ENCODE data around the gene CCNK.

CCNK gene

DNA sequence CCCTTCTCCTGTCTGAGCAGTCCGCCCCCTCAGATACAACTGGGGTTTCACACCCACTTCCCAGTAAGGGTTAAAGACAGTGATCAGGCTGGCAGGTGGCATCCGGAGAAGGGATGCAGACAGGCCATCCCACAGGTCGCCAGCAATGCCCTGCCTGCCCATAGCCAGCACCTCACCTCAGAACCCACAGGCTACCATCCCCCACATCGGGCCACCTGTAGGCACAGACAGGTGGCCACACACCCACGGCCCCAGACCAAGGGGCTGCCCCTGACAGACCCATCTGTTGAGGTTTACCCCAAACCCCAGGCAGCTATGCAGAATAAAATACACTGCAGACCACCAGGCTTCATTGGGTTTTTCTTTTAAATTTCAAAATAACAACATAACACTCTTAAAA lies 57.5 kb downstream of the CCNK start:
- FAIRE-seq, result no peak

DNA sequence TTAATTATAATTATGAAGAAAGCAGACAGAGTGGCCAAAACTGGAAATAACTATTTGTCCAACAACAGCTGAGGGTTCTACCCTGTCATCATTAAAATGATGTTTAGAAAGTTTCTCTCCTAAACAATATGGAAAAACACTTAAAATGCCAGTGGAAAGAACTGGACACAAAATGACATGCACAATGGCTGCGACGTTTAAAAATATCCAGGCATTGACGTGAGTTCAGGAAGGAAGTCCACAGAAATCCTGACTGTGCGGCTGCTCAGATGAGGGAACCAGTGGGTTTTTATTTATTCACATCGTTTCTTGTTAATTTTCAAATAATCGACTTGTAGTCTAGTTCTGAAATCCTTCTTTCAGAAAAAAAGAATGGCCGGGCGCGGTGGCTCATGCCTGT lies 58.3 kb downstream of the CCNK start:
- no peak for FAIRE-seq

DNA sequence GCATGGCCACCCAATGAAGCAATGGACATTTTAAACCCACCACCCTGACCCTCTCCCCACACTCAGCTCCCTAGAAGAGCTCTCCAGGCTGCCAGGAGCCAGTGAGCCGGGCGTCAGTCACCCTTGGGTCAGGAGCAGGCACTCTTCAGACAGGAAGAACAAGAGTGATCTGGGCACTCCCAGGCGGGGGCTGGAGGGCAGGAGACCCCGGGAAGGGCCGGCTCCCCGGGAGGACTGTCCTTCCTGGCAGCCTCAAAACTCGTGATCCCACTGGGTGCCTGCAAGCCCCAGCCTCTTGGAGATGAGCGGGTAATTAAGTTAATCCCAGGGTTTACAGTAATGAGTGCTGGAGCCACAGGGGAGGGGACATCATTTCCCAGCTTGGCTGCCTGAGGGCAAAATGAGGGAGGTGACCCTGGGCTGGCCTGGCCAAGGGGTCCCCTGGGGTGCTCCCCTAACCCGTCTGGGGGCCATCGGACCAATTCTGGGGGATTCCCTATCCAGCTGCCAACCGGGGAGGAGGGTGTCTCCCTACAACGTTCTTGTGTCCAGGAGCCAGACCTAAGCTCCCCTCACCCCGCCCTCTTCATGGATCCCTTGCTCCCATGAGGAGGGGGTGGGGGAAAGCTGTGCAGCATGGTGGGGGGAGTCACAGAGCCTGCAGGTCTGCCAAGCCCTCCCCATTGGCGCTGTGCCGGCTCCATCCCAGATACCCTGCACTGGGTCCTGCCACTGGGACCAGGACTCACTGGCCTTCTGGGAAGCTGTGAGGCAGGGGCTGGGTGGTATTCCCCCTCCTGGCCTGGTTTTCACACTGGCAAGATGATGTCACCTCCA lies 59.2 kb downstream of the CCNK start:
- FAIRE-seq, result no peak

DNA sequence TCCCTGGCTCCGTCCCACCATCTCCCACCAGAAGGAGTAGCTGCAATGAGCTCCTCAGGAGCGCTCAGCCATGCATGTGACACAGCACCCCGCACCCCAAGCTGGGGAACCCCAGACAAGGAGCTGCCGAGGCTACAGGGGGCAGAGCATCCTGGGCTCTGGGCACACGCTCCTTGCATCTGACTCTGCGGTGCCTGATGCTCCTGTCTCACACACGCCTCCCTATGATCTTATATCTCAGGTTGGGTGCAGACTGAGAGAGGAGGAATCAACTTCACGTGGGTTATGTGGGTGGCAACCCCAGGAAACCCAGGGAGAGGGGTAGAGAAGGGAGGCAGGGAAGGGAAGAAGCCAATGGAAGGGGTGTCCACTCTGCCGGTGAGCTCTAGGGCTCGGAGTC lies 60.0 kb downstream of the CCNK start:
- no peak for FAIRE-seq

DNA sequence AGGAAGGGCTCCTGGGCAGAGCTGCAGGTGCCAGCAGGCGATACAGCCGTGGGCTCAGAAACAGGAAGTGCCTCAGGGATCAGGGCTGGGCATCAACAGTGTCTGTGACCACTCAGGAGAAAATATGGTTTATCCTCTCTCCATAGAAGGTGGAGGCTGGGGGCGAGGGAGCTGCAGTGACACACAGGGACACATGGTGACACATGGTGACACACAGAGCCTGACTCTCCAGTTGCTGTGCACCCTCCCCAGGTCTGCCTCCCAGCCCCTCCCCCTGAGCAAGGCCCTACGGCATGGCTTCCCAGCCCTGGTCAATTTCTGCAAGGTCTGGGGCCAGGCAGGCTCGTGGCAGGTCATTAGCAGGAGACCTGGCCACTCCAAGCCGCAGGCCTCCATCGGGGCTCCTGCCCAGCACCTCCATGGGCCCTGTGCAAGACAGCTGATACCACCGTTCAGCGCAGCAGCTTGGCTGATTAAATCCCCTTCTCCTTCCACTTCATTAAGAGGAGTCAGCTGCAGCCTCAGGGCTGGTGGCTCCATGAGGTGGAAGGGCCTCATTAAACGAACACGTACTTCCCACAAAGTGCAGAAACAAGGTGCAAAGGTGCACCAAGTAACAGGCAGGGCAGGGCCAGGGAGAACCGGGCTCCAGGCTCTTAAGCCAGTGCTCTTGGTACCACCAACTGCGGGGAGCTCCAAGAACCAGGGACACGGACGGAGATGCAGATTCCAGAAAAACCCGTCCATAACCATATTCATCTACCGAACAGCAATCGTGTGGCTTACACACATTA lies 60.7 kb downstream of the CCNK start:
- no peak for FAIRE-seq

DNA sequence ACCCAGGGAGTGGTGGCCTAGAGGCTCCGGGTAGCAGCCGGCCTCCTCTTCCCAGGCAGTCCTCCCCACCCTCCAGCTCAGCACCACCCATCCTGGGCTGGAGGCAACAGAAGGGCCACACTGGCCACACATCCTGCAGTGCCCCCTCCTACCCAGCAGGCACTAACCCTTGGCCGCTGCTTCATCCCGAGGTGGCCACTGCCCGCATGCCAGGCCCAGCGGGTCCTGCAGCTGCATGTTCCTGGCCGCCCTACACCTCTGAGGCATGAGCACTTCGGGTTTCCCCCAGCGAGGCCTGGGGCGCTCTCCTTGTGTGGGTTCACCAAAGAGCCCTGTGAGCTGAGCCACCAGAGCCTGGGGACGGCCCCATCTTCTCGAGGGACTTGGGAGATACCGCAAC lies 61.4 kb downstream of the CCNK start:
- FAIRE-seq, result no peak

DNA sequence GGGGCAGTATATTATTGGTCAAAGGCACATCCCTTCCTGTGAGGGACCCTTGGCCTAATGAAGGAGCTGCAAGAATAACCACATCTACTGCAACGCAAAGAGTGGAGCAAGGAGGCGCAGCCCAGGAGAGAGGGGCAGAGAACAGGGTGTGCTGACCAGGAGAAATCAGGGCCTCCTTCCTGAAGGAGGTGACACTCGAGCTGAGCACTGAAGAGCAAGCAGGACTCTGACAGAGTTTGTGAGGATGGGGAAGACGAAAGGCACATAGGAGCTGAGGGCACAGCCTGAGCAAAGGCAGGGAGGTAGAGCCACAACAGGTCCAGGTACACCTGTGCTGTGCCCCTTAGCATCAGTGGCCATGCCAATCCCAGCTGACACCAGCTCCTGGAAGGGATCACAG lies 62.2 kb downstream of the CCNK start:
- FAIRE-seq, result no peak

DNA sequence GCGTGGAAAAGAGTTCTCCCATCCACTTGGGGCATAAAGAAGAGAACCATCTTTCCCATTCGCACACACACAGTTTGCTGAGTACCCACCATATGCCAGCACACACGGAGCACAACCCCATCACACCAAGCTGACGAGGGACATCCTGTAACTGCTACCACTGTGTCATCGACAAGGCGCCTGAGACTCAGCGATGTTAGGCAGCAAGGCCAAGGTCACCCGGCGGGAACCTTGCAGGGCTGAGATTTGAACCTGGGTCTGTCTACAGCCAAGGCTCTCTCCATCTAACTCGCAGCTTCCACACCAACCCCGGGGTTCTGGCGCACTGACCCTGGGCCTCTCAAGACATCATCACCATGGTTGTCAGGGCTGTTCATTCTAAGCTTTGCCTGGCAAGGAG lies 62.8 kb downstream of the CCNK start:
- no peak for FAIRE-seq

DNA sequence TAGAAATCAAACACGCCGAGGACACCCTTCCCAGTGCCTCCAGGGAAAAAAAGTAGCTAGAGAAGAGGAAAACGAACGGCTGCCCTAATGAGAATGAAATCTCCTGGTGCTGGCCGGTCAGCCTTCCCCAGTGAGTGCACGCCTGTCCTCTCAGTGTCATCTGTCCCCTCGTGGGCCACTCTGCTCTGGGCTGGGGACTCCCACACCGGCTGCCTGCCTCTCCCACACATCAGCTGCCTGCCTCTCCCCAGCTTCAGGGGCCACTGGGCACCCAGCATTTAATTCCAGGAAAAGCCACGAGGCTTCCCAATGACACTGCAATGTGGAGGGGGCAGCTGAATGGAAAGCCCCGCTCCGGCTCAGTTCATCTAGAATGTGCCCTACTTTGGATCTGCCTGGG lies 63.8 kb downstream of the CCNK start:
- no peak for FAIRE-seq

DNA sequence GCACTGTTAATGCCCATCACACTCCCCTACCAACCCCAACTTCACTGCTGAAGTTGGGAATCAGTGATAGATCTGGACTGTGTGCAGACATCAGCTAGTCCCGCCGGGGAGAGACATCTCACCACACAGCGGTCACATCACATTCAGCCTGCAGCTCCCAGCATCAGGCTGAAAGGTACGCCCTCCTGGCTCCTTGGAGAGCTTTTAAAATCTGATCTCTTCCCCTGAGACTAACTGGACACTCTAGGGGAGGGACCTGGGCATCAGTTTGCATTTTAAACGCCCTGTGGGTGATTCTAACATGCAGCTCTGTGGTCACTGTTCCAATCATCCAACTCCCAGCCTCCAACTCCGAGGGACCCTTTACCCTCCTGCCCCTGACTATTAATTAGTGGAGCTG lies 64.4 kb downstream of the CCNK start:
- no peak for FAIRE-seq

DNA sequence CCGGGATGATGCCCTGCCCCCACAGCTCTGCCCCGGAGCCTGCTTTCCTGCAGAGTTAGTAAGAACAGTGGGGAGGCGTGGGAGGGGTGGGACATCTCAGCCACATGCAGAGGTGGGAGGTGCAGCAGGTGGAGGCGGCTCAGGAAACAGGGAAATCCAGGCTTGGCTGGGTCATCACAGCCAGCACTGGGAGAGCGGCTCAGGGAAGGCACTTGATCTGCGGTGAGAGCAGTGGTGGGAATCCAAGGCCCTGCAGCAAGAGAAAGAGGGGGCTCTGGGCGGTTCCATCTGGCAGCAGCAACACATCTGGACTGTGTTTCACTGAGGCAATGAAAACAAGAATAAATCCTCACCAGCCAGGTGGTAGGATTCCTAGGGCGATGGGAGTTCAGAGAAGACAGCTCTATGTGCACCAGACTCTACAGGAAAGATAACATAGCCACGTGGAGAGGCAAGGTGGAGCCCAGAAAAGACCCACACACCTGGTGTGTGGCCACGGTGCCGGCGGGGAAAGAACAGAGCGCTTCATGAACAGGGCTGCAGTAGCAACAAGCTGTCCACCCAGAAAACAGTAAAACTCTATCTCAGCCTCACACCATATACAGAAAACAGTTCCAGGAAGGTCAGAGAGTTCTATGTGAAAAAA lies 65.1 kb downstream of the CCNK start:
- FAIRE-seq, result no peak

DNA sequence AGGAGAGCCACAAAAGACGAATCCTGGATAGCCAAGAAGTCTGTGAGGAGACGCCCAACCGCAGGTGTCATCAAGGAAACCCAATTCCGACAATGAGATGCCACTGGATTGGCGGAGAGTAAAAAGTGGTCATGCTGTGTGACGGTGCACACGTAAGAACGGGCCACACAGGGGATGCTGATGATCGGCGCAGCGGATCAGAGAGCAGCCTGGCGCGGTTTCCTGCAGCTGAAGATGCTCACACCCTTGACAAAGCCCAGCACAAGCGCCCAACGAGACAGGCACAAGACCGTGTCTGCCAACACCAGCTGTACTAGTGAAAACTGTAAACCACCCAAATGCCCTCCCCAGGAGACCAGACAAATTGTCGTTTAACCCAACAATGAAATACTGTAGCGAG lies 67.0 kb downstream of the CCNK start:
- FAIRE-seq, result no peak

DNA sequence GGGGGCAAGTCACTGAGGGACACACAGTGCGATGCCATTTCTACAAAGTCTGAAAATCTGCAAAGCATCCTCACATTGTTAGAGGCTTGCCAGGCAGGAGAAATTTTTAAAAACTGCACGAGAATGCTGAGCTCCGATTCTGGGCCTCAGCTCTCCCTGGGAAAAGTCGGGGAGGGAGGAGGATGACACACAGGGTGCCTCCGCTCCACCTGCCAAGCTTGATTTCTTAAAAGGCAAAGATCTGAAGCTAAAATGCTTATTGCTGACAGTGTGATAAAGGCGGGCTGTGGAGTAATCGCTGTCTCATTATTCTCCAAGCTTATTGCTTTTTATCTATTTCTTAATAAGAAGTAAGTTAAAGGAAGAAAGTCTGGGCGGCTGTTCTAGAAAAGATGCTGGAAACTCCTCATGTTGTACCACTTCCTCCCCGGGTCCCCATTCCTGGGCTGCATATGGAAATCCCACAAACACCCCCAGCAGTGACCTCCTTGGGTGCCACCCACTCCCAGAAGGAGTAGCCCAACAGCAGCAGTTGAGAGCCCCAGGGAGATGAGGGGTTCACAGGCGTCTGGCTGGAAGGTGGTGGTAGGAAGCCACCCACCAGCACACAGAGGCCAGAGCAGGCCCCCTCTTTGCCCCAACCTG lies 67.8 kb downstream of the CCNK start:
- FAIRE-seq, result no peak

DNA sequence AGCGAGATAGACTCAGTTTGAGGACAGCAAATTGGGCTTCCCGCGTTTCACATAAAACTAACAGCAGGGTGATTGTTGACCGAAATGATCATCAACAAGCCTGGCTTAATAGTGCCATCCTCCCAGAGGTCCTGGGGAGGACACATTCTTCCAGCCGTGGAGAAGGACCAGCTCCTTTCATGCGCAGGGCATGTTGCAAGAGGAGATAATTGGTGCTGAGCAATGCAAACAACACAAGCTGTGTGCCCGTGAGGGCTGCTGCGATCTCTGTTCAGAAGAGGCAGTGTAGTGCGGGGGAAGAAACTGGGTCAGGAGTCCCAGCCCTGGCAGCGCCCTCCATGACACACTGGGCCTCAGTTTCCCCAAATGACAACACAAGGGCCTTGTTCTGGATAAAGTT lies 68.5 kb downstream of the CCNK start:
- no peak for FAIRE-seq

DNA sequence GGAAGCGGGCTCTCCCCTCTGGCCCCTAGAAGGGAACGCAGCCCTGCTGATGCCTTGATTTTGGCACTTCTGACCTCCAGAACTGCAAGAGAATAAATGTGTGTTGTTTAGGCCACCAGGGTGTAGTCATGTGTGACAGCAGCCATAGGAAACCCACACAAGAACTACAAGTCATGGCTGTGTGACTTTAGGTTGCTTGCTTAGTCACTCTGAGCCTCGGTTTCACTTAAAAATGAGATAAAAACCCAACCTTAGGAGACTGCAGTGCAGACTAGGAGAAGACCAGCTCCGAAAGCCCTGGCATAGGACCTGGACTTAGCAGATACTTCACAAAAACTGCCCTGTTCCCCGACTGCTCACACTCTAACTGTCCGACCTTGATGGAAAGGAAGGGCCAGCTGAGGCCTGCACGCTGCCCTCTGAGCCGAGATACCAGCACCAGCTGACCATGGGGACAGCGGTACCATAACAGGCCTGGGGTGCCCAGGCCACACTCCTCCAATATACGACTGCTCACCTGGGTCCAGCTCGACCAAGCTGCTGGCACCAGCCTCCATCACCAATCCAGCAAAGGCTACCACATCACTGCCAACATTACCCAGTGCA lies 69.3 kb downstream of the CCNK start:
- no peak for FAIRE-seq

DNA sequence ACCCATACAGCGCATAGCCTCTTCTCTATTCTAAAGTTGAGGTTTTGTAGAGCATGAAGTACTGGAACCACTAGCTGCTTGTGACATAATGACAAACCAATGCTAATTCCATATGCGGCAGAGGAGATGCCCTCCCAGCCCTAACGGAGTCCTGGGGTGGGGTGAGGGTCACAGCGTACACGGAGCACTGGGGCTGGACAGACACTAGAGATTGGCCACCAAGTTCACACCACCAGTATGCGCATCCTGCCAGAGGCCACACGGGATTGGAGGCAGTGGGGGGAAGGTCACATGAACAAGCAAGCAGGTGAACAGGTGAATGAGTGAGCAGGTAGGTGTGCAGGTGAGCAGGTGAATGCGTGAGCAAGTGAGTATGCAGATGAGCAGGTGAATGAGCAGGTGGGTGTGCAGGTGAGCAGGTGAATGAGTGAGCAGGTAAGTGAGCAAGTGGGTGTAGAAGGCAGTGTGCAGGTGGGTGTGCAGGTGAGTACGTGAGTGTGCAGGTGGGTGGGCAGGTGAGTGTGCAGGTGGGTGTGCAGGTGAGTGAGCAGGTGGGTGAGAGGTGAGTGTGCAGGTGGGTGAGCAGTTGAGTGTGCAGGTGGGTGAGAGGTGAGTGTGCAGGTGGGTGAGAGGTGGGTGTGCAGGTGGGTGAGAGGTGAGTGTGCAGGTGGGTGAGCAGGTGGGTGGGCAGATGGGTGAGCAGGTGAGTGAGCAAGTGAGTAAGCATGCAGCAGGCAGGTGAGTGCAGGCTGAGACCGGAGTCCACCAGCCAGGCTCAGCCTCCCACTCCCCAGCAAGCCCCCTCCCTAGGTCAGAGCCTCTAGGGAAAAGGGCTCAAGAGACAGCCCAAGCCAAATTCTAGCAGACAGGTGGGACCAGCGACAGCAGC lies 70.1 kb downstream of the CCNK start:
- no peak for FAIRE-seq

DNA sequence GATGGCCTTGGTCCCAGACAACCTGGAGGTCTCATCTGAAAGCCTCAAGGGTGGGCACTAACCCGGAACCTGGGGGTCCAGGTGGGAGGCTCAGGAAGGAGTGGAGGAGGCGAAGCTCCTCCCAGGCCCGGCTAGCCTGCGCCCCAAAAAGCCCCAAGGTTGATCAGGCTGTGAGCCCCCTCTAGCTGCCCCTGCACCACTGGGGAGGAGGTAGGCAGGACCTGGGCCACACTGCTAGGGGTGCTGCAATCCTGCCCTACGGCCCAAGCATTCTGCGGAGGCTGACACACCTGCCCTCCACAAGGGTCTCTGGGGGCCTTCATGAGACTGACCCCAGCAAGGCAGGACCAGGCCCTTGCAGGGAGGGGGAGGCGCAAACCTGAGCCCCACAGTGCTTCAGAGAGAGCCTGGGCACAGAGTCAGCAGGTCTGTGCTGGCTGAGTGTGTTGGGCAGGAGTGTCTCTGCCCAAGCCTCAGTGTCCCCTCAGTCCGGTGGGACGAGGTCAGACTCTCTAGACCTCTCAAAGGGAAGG lies 70.9 kb downstream of the CCNK start:
- FAIRE-seq, result no peak

DNA sequence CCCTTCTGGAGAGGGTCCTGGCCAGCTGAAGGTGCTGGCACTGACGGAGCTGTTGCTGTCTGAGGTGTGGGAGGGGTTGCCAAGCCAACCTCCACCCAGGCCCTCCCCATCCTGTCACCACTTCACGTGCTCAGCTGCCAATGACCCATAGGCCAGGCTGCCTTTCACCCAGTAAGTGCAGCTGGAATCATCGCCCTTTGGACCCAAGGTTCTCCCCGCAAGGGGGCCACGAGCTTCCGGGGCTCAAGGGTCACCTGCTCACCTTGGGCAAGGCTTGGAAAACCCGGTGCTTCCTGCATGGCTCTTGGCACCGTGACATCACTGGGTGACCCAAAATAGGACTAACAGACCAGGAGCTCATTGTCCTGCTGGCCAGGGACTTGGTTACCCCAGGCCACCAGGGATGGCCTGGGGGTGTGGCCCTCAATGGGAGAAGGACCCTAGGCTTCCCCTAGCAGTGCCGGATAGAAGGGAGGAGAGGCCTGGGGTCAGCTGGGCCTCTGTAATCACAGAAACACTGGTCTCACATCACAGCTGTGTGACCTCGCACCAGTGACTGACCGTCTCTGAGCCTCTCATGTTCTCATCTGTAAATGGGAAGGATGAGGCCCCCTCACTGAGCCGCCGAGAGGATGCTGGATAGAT lies 71.5 kb downstream of the CCNK start:
- no peak for FAIRE-seq

DNA sequence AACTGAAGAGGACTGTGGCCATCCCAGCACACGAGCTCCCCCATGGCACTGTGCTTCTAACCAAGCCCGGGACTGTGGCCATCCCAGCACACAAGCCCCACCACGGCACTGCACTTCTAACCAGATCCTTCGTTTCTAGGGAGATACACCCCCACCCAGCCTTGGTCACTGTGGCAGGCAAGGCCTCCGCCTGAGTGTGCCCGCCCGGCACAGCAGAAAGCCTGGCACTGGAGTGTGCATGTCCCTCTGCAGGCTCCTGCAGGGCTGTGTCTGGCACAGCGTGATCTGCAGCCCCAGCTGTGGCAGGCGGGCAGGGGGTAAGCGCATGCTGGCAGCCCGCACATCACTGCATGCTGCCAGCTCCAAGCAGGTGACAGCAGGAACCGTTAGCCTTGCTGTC lies 73.0 kb downstream of the CCNK start:
- FAIRE-seq, result no peak

DNA sequence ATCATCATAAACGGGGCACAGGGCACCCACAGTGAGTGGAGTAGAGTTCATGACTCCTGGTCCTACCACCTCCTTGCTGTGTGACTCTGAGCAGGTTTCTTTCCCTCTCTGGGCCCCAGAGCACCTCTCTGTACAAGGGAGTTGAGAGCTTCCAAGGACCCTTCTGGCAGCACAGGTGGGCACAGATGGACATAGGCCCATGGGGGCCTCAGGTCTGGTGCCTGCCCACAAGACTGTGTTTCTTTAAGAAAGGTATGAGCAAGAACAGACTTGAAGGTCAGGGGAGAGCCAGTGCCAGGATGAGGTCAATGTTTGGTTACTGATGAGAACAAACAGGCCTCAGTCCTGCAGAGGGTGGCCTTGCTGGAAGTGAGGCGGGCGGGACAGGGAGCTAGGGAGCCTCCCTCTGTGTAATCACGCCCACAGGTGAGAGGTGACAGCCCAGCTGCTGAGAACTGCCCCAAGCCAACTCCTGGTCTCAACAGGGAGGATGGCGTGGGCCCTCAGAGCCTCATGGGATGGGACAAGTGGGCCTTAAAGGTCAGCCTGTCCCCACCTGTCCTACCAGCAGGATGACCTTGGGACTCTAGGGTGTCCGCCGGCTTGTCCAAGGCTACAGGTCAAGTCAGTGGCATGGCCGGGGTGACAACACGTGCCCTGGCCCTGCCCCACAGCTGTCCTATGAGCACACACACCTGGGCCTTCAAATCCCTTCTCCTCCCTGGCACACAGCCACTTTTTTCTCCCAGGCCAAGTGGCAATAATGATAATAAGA lies 73.7 kb downstream of the CCNK start:
- no peak for FAIRE-seq
